Dermis microvascular lymphatic vessel endothelial cell (primary cell): Measurements from ENCODE around the gene NFYC. TPM values are rescaled to one million over a fixed set of nuclear protein-coding genes. Genes with fewer than 3 reads are reported as not detected.

ENCODE experiments used
- DNase-seq, 2 donors: peaks; one replicate each; pipeline versions ENCODE4 v3.0.0 to v3.0.0-alpha.2; 2010; ENCODE audit warnings: low read depth in 2 of 2
- total RNA-seq: library from RNA; depleted of rRNA; stranded (reverse); fragments of >200 nt; gene quantifications from 2 replicates; pipeline ENCODE4 v1.2.1, GENCODE V29; 2014

The NFYC gene
- total RNA-seq, 1 donor from 2014 or later, result 13.0 TPM

GRCh38 chr1:40734882-40735628 lies 43.6 kb downstream of the NFYC start:
- DNase-seq, result no peak

- DNase-seq, result peak; percentile 80 to 81
These were observed 44.6 kb downstream of the NFYC start for GRCh38 chr1:40736085-40736531.

GRCh38 chr1:40738831-40739230 lies 47.3 kb downstream of the NFYC start:
- no peak for DNase-seq

- DNase-seq, result no peak
These were observed 48.0 kb downstream of the NFYC start for GRCh38 chr1:40739455-40740008.

DNA sequence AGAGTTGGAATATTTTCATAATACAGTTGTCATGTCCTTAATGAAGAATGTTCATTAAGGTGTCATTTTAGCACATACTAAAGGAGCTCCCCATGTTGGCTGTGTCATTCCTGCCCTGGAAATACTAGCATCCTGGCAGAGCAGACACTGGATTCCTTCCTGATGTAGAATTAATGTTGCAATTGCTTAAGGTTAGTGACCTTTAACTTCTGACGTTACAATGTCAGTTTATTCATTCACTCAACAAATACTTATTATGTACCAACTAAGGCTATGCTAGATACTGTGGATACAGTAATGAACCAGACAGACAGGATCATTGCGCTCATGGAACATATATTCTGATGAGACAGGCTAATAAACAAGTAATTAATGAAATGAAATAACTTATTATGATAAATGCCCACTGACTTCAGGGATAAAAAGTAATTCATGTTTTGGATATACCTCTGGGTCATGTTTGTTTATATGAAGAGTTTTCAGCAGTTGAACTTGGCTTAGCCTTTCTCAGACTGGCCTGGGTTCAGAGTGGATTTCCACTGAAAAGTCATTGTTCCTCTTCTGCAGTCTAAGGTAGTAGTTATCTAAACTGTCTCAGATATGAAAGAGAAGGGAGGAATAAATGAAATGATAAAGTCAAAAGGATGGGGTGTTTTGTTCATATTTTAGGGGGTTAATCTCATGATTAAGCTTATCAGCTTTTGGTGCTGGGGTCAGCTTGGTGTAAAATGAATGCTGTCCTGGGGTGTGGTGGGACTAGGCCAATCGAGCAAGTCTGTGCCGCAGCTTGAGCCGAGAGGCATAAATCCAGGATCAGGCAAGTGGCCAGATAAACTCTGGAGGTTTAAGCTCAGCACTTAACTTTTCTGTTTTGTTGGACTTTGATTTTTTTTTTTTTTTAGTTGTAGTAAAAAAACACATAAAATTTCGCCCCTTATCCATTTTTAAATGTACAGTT lies 48.8 kb downstream of the NFYC start:
- no peak for DNase-seq

DNA sequence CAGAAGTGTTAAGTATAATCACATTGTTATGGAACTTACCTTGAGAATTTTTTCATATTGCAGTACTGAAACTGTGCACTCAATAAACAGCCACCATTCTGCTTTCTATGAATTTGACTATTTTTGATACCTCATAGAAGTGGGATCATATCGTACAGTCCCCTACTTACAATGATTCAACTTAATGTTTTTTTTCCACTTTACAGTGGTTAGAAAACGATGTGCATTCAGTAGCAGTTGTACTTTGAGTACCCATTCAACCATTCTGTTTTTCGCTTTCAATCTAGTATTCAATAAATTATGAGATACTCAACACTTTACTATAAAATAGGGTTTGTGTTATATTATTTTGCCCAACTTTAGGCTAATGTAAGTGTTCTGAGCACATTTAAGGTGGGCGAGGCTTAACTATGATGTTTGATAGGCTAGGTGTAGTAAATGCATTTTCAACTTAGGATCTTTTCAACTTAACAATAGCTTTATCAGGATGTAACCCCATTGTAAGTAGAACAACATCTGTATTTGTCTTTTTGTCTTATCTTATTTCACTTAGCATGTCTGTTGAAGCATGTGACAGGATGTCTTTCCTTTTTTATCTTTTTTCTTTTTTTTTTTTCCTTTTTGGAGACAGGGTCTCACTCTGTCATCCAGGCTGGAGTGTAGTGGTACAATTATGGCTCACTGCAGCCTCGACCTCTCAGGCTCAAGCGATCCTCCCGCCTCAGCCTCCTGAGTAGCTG lies 49.7 kb downstream of the NFYC start:
- DNase-seq, result no peak

GRCh38 chr1:40742363-40743061 lies 51.0 kb downstream of the NFYC start:
- DNase-seq, result no peak

DNA sequence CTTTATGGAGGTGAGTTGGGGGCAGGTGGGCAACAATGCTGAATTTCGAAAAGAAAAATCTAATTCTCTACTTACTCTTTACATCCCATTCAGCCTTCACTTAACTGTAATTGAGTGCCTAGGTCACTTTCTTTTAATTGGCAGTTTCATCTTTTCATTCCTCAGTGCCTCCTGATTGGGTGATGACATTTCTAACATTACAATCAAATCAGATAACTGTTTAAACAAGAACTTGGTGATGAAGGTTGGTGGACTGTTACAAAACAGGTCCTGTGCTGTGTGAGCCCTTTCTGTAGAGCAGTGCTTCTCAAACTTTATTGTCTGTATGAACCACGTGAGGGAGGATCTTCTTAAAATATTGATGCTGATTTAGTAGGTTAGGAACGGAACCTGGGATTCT lies 51.9 kb downstream of the NFYC start:
- DNase-seq, result no peak

DNA sequence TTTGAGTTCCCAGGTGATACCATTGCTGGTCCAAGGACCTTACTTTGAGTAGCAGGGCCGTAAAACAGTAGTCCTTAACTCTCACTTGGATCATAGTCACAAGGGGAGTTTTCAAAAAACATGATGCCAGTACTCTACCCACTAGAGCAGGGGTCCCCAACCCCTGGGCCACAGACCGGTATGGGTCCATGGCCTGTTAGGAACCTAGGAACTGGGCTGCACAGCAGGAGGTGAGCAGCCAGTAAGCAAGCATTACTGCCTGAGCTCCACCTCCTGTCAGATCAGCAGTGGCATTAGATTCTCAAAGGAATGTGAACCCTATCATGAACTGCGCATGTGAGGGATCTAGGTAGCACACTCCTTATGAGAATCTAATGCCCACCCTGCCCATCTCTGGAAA lies 52.4 kb downstream of the NFYC start:
- DNase-seq, result no peak

- DNase-seq, result no peak
These were observed 53.7 kb downstream of the NFYC start for GRCh38 chr1:40745176-40745575.

- DNase-seq, result no peak
These were observed 55.0 kb downstream of the NFYC start for GRCh38 chr1:40746344-40747090.

DNA sequence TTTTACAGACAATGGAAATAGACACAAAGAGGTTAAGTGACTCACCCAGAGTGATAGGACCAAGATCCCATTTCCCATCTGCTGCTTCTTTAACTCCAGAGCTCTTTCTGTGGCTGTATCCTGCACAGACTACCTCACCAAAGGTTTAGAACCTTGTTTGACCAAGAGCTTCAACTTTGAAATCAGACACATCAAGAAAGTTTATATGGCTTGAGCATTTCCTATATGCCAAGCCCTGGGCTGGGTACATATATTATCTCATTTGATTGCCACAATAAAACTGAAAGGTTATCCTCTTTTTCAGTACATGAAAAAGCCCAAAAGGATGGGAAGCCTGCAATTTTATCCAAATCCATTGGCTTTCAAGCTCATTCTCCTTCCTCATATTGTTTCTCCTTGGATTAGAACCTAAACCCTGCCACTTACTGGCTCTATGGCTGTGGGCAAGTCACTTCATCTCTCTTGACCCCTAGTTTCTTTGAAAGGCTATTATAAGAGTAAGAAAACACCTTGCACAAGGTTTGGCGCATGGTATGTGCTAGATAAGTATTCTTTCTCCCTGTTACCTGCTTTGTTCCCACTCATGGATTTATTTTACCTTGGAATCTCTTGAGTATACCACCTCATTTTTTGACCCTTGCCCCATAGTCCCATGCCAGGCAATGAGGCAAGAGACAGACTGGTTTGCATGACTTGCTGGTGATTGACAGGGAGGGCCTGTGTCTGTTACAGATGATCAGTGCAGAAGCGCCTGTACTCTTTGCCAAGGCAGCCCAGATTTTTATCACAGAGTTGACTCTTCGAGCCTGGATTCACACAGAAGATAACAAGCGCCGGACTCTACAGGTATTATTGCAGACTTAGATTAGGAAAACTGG lies 57.6 kb downstream of the NFYC start:
- DNase-seq, result no peak

DNA sequence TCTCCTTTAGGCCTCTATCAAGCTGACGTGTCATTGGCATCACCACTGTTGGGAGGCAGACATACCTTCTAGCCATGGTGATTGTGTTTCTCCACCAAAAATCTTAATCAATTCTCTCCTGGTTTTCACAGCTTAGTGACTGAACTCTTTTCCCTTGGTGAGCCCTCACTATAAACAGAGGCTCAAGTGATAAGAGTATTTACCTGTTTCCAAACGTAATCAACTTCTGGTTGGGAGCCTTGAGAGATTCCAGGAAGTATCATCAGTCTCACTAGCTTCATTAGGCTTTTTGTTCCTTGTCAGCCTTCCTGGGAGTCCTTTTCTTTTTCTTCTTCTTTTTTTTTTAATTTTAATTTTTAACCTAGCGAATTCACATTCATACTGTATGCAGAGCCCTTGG lies 58.3 kb downstream of the NFYC start:
- DNase-seq, result no peak

DNA sequence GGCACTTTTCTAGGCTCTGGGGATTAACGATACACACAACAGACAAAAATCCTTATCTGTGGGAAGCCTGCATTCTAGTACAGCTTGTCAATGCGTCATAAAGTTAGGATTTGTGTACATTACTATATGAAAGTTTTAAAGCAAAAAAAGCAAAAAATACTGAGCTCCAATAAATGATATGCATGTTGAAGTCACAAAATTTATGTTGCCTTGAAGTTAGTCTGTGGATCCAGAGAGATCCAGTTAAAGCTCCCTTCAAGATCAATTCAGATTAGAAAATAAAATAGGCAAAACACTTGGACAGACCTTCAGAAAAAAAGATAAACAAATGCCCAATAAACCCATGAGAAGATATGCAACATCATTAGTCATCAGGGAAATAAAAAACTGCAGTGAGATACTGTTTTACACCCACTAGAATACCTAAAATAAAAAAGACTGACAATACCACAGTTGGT lies 59.0 kb downstream of the NFYC start:
- DNase-seq, result no peak

- no peak for DNase-seq
These were observed 60.3 kb downstream of the NFYC start for GRCh38 chr1:40751802-40752201.

GRCh38 chr1:40753142-40753882 lies 61.8 kb downstream of the NFYC start:
- DNase-seq, result no peak

DNA sequence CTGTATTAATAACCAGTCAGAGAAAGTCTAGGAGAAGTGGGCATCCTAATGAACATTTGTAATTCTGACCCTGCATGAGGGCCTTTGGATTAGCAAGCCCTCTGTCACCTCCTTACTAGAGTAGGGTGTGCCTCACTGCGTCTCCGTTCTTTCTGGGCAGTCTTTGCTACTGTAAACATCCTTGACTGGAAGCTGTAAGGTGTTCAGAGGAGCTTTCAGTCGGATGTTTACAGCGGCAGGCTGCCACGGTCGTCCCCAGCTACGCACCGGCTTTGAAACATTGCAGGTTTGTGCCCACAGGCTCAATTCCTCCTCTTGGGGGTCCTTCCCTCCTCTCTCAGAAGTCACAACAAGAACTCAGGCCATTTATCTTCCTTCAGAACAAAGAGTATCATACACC lies 62.7 kb downstream of the NFYC start:
- DNase-seq, result no peak

GRCh38 chr1:40755067-40755466 lies 63.6 kb downstream of the NFYC start:
- no peak for DNase-seq
